Measurements from ENCODE around the gene C1QTNF6.

The C1QTNF6 gene

GRCh38 chr22:37223965-37224551 is 36.0 kb upstream of the C1QTNF6 start:
- no peak for DNase-seq (ENCODE audit: low read depth)

GRCh38 chr22:37222440-37222971 is 34.5 kb upstream of the C1QTNF6 start:
- DNase-seq (ENCODE audit: low read depth), result no peak

GRCh38 chr22:37221424-37222333 is 33.6 kb upstream of the C1QTNF6 start:
- no peak for DNase-seq (ENCODE audit: low read depth)

- DNase-seq (ENCODE audit: low read depth), result no peak
These were observed 32.5 kb upstream of the C1QTNF6 start for GRCh38 chr22:37220543-37220981.

- DNase-seq (ENCODE audit: low read depth), result no peak
These were observed 31.5 kb upstream of the C1QTNF6 start for GRCh38 chr22:37219533-37219932.

GRCh38 chr22:37218771-37219411 is 30.8 kb upstream of the C1QTNF6 start:
- DNase-seq (ENCODE audit: low read depth), result no peak

GRCh38 chr22:37218399-37218770 is 30.3 kb upstream of the C1QTNF6 start:
- DNase-seq (ENCODE audit: low read depth), result no peak

- no peak for DNase-seq (ENCODE audit: low read depth)
These were observed 27.8 kb upstream of the C1QTNF6 start for GRCh38 chr22:37215890-37216289.

- no peak for DNase-seq (ENCODE audit: low read depth)
These were observed 26.6 kb upstream of the C1QTNF6 start for GRCh38 chr22:37214731-37215030.

GRCh38 chr22:37213941-37214730 is 26.1 kb upstream of the C1QTNF6 start:
- no peak for DNase-seq (ENCODE audit: low read depth)

GRCh38 chr22:37213218-37213855 is 25.3 kb upstream of the C1QTNF6 start:
- DNase-seq (ENCODE audit: low read depth), result no peak

- DNase-seq (ENCODE audit: low read depth), result no peak
These were observed 24.3 kb upstream of the C1QTNF6 start, which contains the start of gene SSTR3 for GRCh38 chr22:37212174-37212906. Gene SSTR3, minus strand, starts transcription at chr22:37212477. Its CDS starts 4,674 bp downstream, at chr22:37207803.

- DNase-seq (ENCODE audit: low read depth), result no peak
These were observed 23.8 kb upstream of the C1QTNF6 start for GRCh38 chr22:37211866-37212173.

GRCh38 chr22:37211075-37211865 is 23.2 kb upstream of the C1QTNF6 start:
- no peak for DNase-seq (ENCODE audit: low read depth)

- no peak for DNase-seq (ENCODE audit: low read depth)
These were observed 22.2 kb upstream of the C1QTNF6 start for GRCh38 chr22:37210041-37210803.

GRCh38 chr22:37209140-37209845 is 21.2 kb upstream of the C1QTNF6 start:
- no peak for DNase-seq (ENCODE audit: low read depth)

- no peak for DNase-seq (ENCODE audit: low read depth)
These were observed 20.5 kb upstream of the C1QTNF6 start for GRCh38 chr22:37208401-37209139.

- DNase-seq (ENCODE audit: low read depth), result no peak
These were observed 19.9 kb upstream of the C1QTNF6 start for GRCh38 chr22:37207981-37208380.

Data from stimulated activated CD8-positive, alpha-beta memory T cell treated with anti-CD3 and anti-CD28 coated beads, Interleukin-7, amount 100 ng/mL, for 24 hours (primary cell).